Liver (tissue), 9 donors: ENCODE measurements around the gene CLDN14. TPM values are rescaled to one million over a fixed set of nuclear protein-coding genes. Genes with fewer than 3 reads are reported as not detected.
A peak's percentile ranks its signal among the peaks of the same experiment; 100 is the strongest.

Source experiments
- DNase-seq: peaks from one replicate; pipeline ENCODE4 v3.0.0-alpha.2; 2017; ENCODE audit warnings: low spot score
- H3K27ac ChIP-seq, 2 donors: one replicate each; pipeline ENCODE4 v1.7.0; 2013; ENCODE audit warnings: inconsistent platforms in 2 of 2, low read length in 2 of 2, control low read depth in 1 of 2, low read depth in 1 of 2, mild to moderate bottlenecking in 1 of 2
- H3K27me3 ChIP-seq, 4 donors: one replicate each; pipeline versions ENCODE4 v1.6.1 to v1.7.0; 2013; ENCODE audit warnings: low read length in 3 of 4, inconsistent platforms in 1 of 4, mild to moderate bottlenecking in 1 of 4, moderate library complexity in 1 of 4; ENCODE audit not compliant: control insufficient read depth in 4 of 4, insufficient read depth in 4 of 4
- H3K36me3 ChIP-seq, 4 donors: one replicate each; pipeline versions ENCODE4 v1.6.1 to v1.7.0; 2013; ENCODE audit warnings: low read length in 3 of 4, mild to moderate bottlenecking in 3 of 4, low read depth in 1 of 4, moderate library complexity in 1 of 4; ENCODE audit not compliant: control insufficient read depth in 4 of 4, insufficient read depth in 3 of 4
- H3K4me1 ChIP-seq, 4 donors: one replicate each; pipeline versions ENCODE4 v1.6.1 to v1.7.0; 2013; ENCODE audit warnings: low read length in 3 of 4, mild to moderate bottlenecking in 3 of 4, moderate library complexity in 1 of 4; ENCODE audit not compliant: control insufficient read depth in 4 of 4, insufficient read depth in 4 of 4
- H3K4me3 ChIP-seq, 3 donors: one replicate each; pipeline versions ENCODE4 v1.6.1 to v1.7.0; 2013; ENCODE audit warnings: low read length in 3 of 3, control low read depth in 1 of 3, low read depth in 1 of 3, mild to moderate bottlenecking in 1 of 3
- H3K9ac ChIP-seq, 2 donors: one replicate each; pipeline ENCODE4 v1.7.0; 2013; ENCODE audit warnings: low read length in 2 of 2, mild to moderate bottlenecking in 2 of 2, moderate library complexity in 2 of 2, control low read depth in 1 of 2, low read depth in 1 of 2
- H3K9me3 ChIP-seq, 4 donors: one replicate each; pipeline versions ENCODE4 v1.6.1 to v1.7.0; 2013; ENCODE audit warnings: low read length in 3 of 4; ENCODE audit not compliant: control insufficient read depth in 4 of 4
- ATF3 ChIP-seq: IDR thresholded peaks from 2 replicates; pipeline ENCODE4 v1.6.1; 2016; ENCODE audit warnings: antibody characterized with exemption
- CTCF ChIP-seq: fragments of 150-350 bp; IDR thresholded peaks from 2 replicates; pipeline ENCODE4 v1.5.1; 2017; ENCODE audit warnings: improper control_type of control experiment, low read depth, low read length; ENCODE audit not compliant: missing input control
- EGR1 ChIP-seq, 2 donors: IDR thresholded peaks; 2 replicates each; pipeline ENCODE4 v1.6.1; 2016 to 2018; ENCODE audit warnings: antibody characterized with exemption in 2 of 2, low read depth in 2 of 2
- FOXA1 ChIP-seq: IDR thresholded peaks from 2 replicates; pipeline ENCODE4 v1.6.1; 2016; ENCODE audit warnings: antibody characterized with exemption
- FOXA2 ChIP-seq: IDR thresholded peaks from 2 replicates; pipeline ENCODE4 v1.6.1; 2016; ENCODE audit warnings: antibody characterized with exemption
- GABPA ChIP-seq, 2 donors: IDR thresholded peaks in 1 of 2; conservative IDR thresholded peaks in 1 of 2; 2 replicates each; pipeline ENCODE4 v1.6.1; 2016; ENCODE audit warnings: antibody characterized with exemption in 2 of 2, mild to moderate bottlenecking in 1 of 2, moderate library complexity in 1 of 2
- HNF4A ChIP-seq, 2 donors: conservative IDR thresholded peaks; 2 replicates each; pipeline ENCODE4 v1.6.1; 2016; ENCODE audit warnings: antibody characterized with exemption in 2 of 2, mild to moderate bottlenecking in 2 of 2
- HNF4G ChIP-seq: IDR thresholded peaks from 2 replicates; pipeline ENCODE4 v1.6.1; 2016; ENCODE audit warnings: antibody characterized with exemption
- MAX ChIP-seq: IDR thresholded peaks from 2 replicates; pipeline ENCODE4 v1.6.1; 2016; ENCODE audit warnings: antibody characterized with exemption
- NR2F2 ChIP-seq: IDR thresholded peaks from 2 replicates; pipeline ENCODE4 v1.6.1; 2016; ENCODE audit warnings: antibody characterized with exemption
- RAD21 ChIP-seq, 2 donors: IDR thresholded peaks; 2 replicates each; pipeline ENCODE4 v1.6.1; 2016; ENCODE audit warnings: antibody characterized with exemption in 2 of 2, mild to moderate bottlenecking in 2 of 2
- RXRA ChIP-seq, 2 donors: IDR thresholded peaks; 2 replicates each; pipeline ENCODE4 v1.6.1; 2017 to 2018; ENCODE audit warnings: antibody characterized with exemption in 2 of 2, mild to moderate bottlenecking in 1 of 2
- SP1 ChIP-seq: IDR thresholded peaks from 2 replicates; pipeline ENCODE4 v1.6.1; 2018; ENCODE audit warnings: antibody characterized with exemption, mild to moderate bottlenecking
- TAF1 ChIP-seq: conservative IDR thresholded peaks from 2 replicates; pipeline ENCODE4 v1.6.1; 2016; ENCODE audit warnings: antibody characterized with exemption, mild to moderate bottlenecking
- WGBS: extraction: QIAGEN DNeasy Blood & Tissue Kit; methylation state at CpG from one replicate; pipeline ENCODE4 v1.1.7; 2013; 5-methylcytosine and 5-hydroxymethylcytosine counted together
- polyA plus RNA-seq, 2 donors: library from polyadenylated mRNA; stranded (reverse) in 1 of 2; unstranded in 1 of 2; fragments of 200-250 nt in 1 of 2; fragments of >200 nt in 1 of 2; fragmentation: Nextera tagmentation in 1 of 2; extraction: Ambion mirVana in 1 of 2; gene quantifications; one replicate each; pipeline versions ENCODE4 v1.2.1 to v1.2.3, GENCODE V29; 2013 to 2015
- total RNA-seq, 2 donors: library from RNA; depleted of rRNA; stranded (reverse); fragments of >200 nt; gene quantifications; one replicate each; pipeline ENCODE4 v1.2.3, GENCODE V29; 2014
- TF ChIP-seq, protein P1 (sequence below): IDR thresholded peaks from 2 replicates; pipeline ENCODE4 v1.6.1; 2016; ENCODE audit warnings: antibody characterized with exemption, mild to moderate bottlenecking
- TF ChIP-seq, protein P2 (sequence below): IDR thresholded peaks from 2 replicates; pipeline ENCODE4 v1.6.1; 2016; ENCODE audit warnings: antibody characterized with exemption
- donor health status: healthy.
- donor health status: healthy.
- donor health status: healthy.
- donor health status: healthy.
- donor health status: healthy.

The CLDN14 gene
- total and polyA plus RNA-seq, 4 donors, result 6.3 to 19.4 (median 13.4) TPM

GRCh38 chr21:36489103-36489775 is 9.3 kb upstream of the CLDN14 start:
- TF ChIP-seq MAX, result no peak
- TF ChIP-seq FOXA1, result no peak
- TF ChIP-seq HNF4G, result no peak
- TF ChIP-seq NR2F2, result no peak
- TF ChIP-seq EGR1 (IDR thresholded peaks at IDR 0.05; ENCODE audit: low read depth in 2 of 2), result no peak
- no peak for TF ChIP-seq TAF1
- no peak for TF ChIP-seq SP1
- TF ChIP-seq, protein P1, sequence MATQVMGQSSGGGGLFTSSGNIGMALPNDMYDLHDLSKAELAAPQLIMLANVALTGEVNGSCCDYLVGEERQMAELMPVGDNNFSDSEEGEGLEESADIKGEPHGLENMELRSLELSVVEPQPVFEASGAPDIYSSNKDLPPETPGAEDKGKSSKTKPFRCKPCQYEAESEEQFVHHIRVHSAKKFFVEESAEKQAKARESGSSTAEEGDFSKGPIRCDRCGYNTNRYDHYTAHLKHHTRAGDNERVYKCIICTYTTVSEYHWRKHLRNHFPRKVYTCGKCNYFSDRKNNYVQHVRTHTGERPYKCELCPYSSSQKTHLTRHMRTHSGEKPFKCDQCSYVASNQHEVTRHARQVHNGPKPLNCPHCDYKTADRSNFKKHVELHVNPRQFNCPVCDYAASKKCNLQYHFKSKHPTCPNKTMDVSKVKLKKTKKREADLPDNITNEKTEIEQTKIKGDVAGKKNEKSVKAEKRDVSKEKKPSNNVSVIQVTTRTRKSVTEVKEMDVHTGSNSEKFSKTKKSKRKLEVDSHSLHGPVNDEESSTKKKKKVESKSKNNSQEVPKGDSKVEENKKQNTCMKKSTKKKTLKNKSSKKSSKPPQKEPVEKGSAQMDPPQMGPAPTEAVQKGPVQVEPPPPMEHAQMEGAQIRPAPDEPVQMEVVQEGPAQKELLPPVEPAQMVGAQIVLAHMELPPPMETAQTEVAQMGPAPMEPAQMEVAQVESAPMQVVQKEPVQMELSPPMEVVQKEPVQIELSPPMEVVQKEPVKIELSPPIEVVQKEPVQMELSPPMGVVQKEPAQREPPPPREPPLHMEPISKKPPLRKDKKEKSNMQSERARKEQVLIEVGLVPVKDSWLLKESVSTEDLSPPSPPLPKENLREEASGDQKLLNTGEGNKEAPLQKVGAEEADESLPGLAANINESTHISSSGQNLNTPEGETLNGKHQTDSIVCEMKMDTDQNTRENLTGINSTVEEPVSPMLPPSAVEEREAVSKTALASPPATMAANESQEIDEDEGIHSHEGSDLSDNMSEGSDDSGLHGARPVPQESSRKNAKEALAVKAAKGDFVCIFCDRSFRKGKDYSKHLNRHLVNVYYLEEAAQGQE, result no peak
- no peaks in the 10 kb centered on the region for H3K27me3 ChIP-seq
- H3K27ac ChIP-seq, result no peak overlapping the region
- peaks cover 0 to 25% (median 10%) of the 10 kb centered on the region in 4 donors for H3K4me1 ChIP-seq
- no peak overlapping the region for H3K9ac ChIP-seq
- no peak for DNase-seq
- no peak overlapping the region for H3K4me3 ChIP-seq
- 60% methylated on average over 10 of the region's 10 CpGs for WGBS
- H3K36me3 ChIP-seq, result no peaks in the 10 kb centered on the region
- H3K9me3 ChIP-seq, result no peaks in the 10 kb centered on the region

DNA sequence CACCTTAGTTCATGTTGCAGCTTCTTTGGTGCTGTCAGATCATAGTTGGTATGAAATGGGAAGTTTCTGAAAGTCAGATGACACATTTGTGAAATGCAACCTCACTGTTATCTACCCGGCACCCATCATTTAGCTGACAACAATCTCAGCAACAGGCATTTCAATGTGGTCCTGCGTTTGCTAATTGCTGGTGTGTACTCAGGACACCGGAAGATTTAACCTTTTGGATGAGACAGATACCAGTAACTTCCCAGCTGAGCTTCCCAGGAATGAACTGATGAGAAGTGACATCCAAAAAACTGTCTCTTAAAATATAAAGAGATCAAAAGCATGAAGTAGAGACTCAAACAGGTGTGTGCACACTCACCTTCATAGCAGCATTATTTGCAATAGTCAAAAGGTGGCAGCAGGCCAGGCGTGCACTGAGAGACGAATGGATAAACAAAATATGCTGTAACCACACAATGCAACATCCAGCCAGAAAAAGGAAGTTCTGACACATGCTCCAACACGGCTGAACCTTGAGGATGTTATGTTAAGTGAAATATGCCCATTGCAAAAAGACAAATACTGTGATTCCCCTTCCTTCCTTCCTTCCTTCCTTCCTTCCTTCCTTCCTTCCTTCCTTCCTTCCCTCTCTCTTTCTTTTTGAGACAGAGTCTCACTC is 7.9 kb upstream of the CLDN14 start:
- peak overlapping the region; percentile 9 to 60 for H3K27ac ChIP-seq
- no peak for TF ChIP-seq HNF4G
- TF ChIP-seq GABPA (IDR thresholded peaks at IDR 0.05 in 1 of 2, conservative IDR thresholded peaks at IDR 0.05 in 1 of 2), result no peak
- peak; percentile 37 to 44 for TF ChIP-seq RXRA (IDR thresholded peaks at IDR 0.05)
- no peak for TF ChIP-seq EGR1 (IDR thresholded peaks at IDR 0.05; ENCODE audit: low read depth in 2 of 2)
- TF ChIP-seq, protein P1, result no peak
- peak; percentile 40 for TF ChIP-seq SP1
- no peak for TF ChIP-seq CTCF
- TF ChIP-seq FOXA2, result no peak
- TF ChIP-seq TAF1, result no peak
- TF ChIP-seq, protein P2, sequence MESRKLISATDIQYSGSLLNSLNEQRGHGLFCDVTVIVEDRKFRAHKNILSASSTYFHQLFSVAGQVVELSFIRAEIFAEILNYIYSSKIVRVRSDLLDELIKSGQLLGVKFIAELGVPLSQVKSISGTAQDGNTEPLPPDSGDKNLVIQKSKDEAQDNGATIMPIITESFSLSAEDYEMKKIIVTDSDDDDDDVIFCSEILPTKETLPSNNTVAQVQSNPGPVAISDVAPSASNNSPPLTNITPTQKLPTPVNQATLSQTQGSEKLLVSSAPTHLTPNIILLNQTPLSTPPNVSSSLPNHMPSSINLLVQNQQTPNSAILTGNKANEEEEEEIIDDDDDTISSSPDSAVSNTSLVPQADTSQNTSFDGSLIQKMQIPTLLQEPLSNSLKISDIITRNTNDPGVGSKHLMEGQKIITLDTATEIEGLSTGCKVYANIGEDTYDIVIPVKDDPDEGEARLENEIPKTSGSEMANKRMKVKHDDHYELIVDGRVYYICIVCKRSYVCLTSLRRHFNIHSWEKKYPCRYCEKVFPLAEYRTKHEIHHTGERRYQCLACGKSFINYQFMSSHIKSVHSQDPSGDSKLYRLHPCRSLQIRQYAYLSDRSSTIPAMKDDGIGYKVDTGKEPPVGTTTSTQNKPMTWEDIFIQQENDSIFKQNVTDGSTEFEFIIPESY, result no peak
- TF ChIP-seq ATF3, result peak; percentile 33
- TF ChIP-seq MAX, result no peak
- peak; percentile 40 to 50 for TF ChIP-seq HNF4A (conservative IDR thresholded peaks at IDR 0.05)
- peak in 1 of 2 donors; percentile 38 for TF ChIP-seq RAD21 (IDR thresholded peaks at IDR 0.05)
- TF ChIP-seq NR2F2, result no peak
- H3K4me1 ChIP-seq, result peaks cover 0 to 35% (median 15%) of the 10 kb centered on the region in 4 donors
- no peak overlapping the region for H3K4me3 ChIP-seq
- H3K9me3 ChIP-seq, result no peaks in the 10 kb centered on the region
- no peaks in the 10 kb centered on the region for H3K36me3 ChIP-seq
- peak; percentile 46 for DNase-seq
- no peaks in the 10 kb centered on the region for H3K27me3 ChIP-seq
- no peak overlapping the region for H3K9ac ChIP-seq
- WGBS, result 18% methylated on average over 6 of the region's 6 CpGs
